Measurements from ENCODE around the gene C1orf146.
"Not testable (repeated sequence)": the region's sequence is repeated elsewhere in the genome, so short reads cannot be mapped to it uniquely, and the experiment has no call there.

C1orf146 gene

DNA sequence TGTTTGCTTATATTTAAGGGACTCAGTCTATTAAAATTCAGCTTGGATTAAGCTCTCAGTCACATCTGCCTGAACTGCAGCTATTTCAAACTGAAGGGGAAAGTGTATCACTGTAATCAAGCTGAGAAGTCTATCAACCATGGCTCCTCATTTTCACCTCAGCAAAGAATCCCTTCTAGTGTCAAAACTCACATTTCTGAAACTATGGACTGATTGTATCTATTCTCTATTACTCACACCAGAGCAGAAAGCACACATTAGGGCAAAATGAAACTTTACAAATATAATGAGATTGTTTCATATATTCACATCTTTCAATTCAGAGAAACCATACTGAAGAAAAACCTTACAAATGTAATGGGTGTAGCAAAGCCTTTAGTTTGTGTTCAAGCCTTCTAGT is 14.6 kb upstream of the C1orf146 start:
- Histone ChIP-seq H3K4me3 (ENCODE audit: low read length in 2 of 2) (no peak overlapping the region), H3K36me3 (ENCODE audit: control insufficient read depth in 2 of 2, insufficient read depth in 2 of 2, low read length in 2 of 2) (no peaks in the 10 kb centered on the region)

DNA sequence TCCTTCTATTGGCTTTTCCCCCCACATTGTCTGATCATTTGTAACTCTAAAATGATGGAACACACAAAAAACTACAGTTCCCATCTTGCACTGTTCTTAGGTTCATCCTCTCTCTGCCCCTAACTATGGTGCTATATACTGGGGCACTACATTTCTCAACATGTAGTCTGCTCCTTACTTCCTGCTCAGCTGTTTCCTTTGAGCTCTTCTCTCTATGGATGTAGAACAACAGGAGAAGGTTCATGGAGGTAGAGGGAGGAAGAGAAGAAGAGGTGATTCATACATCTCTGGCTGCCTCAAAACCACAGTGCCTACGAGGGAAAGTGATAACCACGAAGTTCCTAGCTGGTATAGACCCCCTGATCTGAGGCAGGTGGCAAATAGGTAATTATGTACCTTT is 7.0 kb upstream of the C1orf146 start:
- peaks cover 0 to 1% of the 10 kb centered on the region in 2 donors for H3K9me3 ChIP-seq (ENCODE audit: control insufficient read depth in 2 of 2, low read length in 2 of 2)
- H3K36me3 ChIP-seq (ENCODE audit: control insufficient read depth in 2 of 2, insufficient read depth in 2 of 2, low read length in 2 of 2) = no peaks in the 10 kb centered on the region
- H3K9ac ChIP-seq (ENCODE audit: low read depth in 1 of 2, low read length in 2 of 2) = no peak overlapping the region
- H3K27me3 ChIP-seq (ENCODE audit: control insufficient read depth in 2 of 2, insufficient read depth in 2 of 2, low read length in 2 of 2) = no peaks in the 10 kb centered on the region
- H3K4me3 ChIP-seq (ENCODE audit: low read length in 2 of 2) = no peak overlapping the region
- no peak overlapping the region for H3K27ac ChIP-seq (ENCODE audit: low read depth in 2 of 2, low read length in 2 of 2)
- H3K4me1 ChIP-seq (ENCODE audit: control insufficient read depth in 2 of 2, insufficient read depth in 2 of 2, low read length in 2 of 2) = no peaks in the 10 kb centered on the region

More for the DNA sequence above, 14.6 kb upstream of the C1orf146 start:
- no peaks in the 10 kb centered on the region for H3K27me3 ChIP-seq (ENCODE audit: control insufficient read depth in 2 of 2, insufficient read depth in 2 of 2, low read length in 2 of 2)
- no peak overlapping the region for H3K9ac ChIP-seq (ENCODE audit: low read depth in 1 of 2, low read length in 2 of 2)
- no peaks in the 10 kb centered on the region for H3K4me1 ChIP-seq (ENCODE audit: control insufficient read depth in 2 of 2, insufficient read depth in 2 of 2, low read length in 2 of 2)
- no peak overlapping the region for H3K27ac ChIP-seq (ENCODE audit: low read depth in 2 of 2, low read length in 2 of 2)
- peaks cover 0 to 1% of the 10 kb centered on the region in 2 donors for H3K9me3 ChIP-seq (ENCODE audit: control insufficient read depth in 2 of 2, low read length in 2 of 2)

DNA sequence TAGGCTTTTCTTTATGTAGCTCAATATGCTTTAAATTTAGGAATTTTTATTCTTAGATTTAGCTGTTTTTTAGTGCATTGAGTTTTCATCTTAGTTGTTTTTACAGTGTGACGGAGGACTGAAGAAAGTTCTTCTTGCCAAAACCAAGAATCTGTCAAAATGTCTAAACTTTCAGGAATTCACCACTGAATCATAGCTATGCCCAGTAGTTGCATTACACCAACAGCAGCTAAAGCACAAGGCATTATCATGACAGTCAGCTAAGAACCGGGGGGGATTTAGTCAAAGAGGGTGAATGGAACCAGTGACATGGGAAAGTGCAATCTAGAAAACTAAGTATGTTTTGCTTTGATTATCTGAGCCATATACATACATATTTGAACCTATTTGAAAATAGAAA is 6.5 kb upstream of the C1orf146 start:
- Histone ChIP-seq H3K9me3 (ENCODE audit: control insufficient read depth in 2 of 2, low read length in 2 of 2) (peaks cover 0 to 1% of the 10 kb centered on the region in 2 donors), H3K27ac (ENCODE audit: low read depth in 2 of 2, low read length in 2 of 2) (no peak overlapping the region), H3K36me3 (ENCODE audit: control insufficient read depth in 2 of 2, insufficient read depth in 2 of 2, low read length in 2 of 2) (no peaks in the 10 kb centered on the region), H3K4me1 (ENCODE audit: control insufficient read depth in 2 of 2, insufficient read depth in 2 of 2, low read length in 2 of 2) (no peaks in the 10 kb centered on the region), H3K4me3 (ENCODE audit: low read length in 2 of 2) (no peak overlapping the region), H3K9ac (ENCODE audit: low read depth in 1 of 2, low read length in 2 of 2) (no peak overlapping the region), H3K27me3 (ENCODE audit: control insufficient read depth in 2 of 2, insufficient read depth in 2 of 2, low read length in 2 of 2) (no peaks in the 10 kb centered on the region)

DNA sequence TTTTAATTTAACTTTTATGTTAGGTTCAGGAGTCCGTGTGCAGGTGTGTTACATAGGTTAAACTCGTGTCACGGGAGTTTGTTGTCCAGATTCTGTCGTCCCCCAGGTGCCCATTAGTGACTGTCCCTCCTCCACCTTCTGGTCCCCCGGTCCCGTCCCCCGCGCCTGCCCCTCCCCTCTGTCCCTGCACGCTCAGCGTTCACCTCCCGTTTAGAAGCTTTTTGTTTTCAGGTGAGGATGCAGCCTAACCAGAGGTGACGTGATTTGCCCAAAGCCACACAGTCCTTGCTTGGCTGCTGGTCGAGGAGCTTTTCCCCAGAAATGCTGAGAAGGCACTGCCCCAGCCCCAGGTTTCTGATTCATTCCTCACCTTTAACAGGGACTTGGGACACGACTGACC is 844 bp downstream of the C1orf146 start:
- Histone ChIP-seq H3K9me3 (ENCODE audit: control insufficient read depth in 2 of 2, low read length in 2 of 2) (no peaks in the 10 kb centered on the region), H3K27me3 (ENCODE audit: control insufficient read depth in 2 of 2, insufficient read depth in 2 of 2, low read length in 2 of 2) (no peaks in the 10 kb centered on the region), H3K9ac (ENCODE audit: low read depth in 1 of 2, low read length in 2 of 2) (no peak overlapping the region), H3K4me3 (ENCODE audit: low read length in 2 of 2) (no peak overlapping the region), H3K4me1 (ENCODE audit: control insufficient read depth in 2 of 2, insufficient read depth in 2 of 2, low read length in 2 of 2) (no peaks in the 10 kb centered on the region), H3K27ac (ENCODE audit: low read depth in 2 of 2, low read length in 2 of 2) (no peak overlapping the region), H3K36me3 (ENCODE audit: control insufficient read depth in 2 of 2, insufficient read depth in 2 of 2, low read length in 2 of 2) (no peaks in the 10 kb centered on the region)

DNA sequence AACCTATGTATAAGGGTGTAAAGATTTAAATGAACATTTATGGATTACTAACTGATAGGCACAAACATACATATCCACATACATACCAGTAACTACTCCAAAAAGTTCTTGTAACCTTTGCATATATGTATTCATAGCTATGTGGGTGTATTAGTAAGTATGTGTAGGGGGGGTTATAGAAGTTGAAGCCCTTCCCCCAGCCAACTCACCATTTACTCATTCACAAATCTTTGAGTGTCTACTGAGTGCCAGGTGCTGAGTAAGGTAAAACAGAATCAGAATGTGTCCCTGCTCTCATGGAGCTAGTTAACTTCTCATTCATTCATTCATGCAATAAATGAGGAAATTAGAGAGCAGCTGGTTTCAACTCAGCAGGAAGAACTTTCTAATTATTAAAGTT is 1.3 kb downstream of the C1orf146 start:
- no peaks in the 10 kb centered on the region for H3K9me3 ChIP-seq (ENCODE audit: control insufficient read depth in 2 of 2, low read length in 2 of 2)
- no peaks in the 10 kb centered on the region for H3K4me1 ChIP-seq (ENCODE audit: control insufficient read depth in 2 of 2, insufficient read depth in 2 of 2, low read length in 2 of 2)
- H3K36me3 ChIP-seq (ENCODE audit: control insufficient read depth in 2 of 2, insufficient read depth in 2 of 2, low read length in 2 of 2) = no peaks in the 10 kb centered on the region
- H3K27ac ChIP-seq (ENCODE audit: low read depth in 2 of 2, low read length in 2 of 2) = no peak overlapping the region
- no peak overlapping the region for H3K4me3 ChIP-seq (ENCODE audit: low read length in 2 of 2)
- H3K9ac ChIP-seq (ENCODE audit: low read depth in 1 of 2, low read length in 2 of 2) = no peak overlapping the region
- no peaks in the 10 kb centered on the region for H3K27me3 ChIP-seq (ENCODE audit: control insufficient read depth in 2 of 2, insufficient read depth in 2 of 2, low read length in 2 of 2)

DNA sequence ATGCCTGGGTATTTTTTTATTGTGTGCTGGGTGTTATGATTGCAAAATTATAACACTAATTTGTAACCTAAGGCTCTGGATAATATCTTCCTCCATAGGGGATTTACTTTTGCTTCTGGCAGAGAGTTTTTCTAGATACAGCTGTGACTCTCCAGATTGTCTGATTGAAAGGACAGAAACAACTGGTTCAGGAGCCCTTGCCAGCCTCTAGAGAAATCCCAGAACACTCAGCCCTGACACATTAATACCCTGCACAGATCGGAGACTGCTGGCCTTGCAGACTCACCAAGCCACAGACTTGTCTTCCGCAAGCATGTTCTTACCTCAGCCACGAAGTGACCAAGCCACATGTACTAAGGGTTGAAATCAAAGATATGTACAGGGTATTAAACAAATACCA is 10.7 kb downstream of the C1orf146 start:
- Histone ChIP-seq H3K4me3 (ENCODE audit: low read length in 2 of 2) (no peak overlapping the region), H3K9ac (ENCODE audit: low read depth in 1 of 2, low read length in 2 of 2) (no peak overlapping the region), H3K4me1 (ENCODE audit: control insufficient read depth in 2 of 2, insufficient read depth in 2 of 2, low read length in 2 of 2) (no peaks in the 10 kb centered on the region), H3K9me3 (ENCODE audit: control insufficient read depth in 2 of 2, low read length in 2 of 2) (no peaks in the 10 kb centered on the region), H3K36me3 (ENCODE audit: control insufficient read depth in 2 of 2, insufficient read depth in 2 of 2, low read length in 2 of 2) (no peaks in the 10 kb centered on the region), H3K27ac (ENCODE audit: low read depth in 2 of 2, low read length in 2 of 2) (no peak overlapping the region), H3K27me3 (ENCODE audit: control insufficient read depth in 2 of 2, insufficient read depth in 2 of 2, low read length in 2 of 2) (no peaks in the 10 kb centered on the region)

DNA sequence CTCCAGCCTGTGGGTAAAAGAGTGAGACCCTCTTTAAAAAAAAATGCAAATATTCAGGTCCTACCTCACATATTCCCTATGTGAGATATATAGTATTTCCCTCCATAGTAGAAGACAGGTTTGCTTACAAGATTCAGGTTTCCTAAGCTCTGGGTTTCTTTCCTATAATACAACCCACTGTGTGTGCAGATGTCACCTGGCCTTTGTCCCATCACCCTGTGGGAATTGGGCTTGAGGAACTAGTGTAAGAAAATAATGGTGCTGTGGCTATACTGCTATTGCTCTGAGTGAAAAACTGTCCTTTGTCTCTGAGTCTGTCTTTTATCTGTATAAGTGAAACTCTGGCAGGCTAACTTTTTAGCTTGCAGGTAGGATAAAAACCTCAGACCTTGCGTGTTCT is 13.0 kb downstream of the C1orf146 start:
- H3K4me1 ChIP-seq (ENCODE audit: control insufficient read depth in 2 of 2, insufficient read depth in 2 of 2, low read length in 2 of 2) = no peaks in the 10 kb centered on the region
- no peaks in the 10 kb centered on the region for H3K36me3 ChIP-seq (ENCODE audit: control insufficient read depth in 2 of 2, insufficient read depth in 2 of 2, low read length in 2 of 2)
- no peaks in the 10 kb centered on the region for H3K9me3 ChIP-seq (ENCODE audit: control insufficient read depth in 2 of 2, low read length in 2 of 2)
- H3K4me3 ChIP-seq (ENCODE audit: low read length in 2 of 2) = no peak overlapping the region
- H3K27me3 ChIP-seq (ENCODE audit: control insufficient read depth in 2 of 2, insufficient read depth in 2 of 2, low read length in 2 of 2) = no peaks in the 10 kb centered on the region
- H3K27ac ChIP-seq (ENCODE audit: low read depth in 2 of 2, low read length in 2 of 2) = no peak overlapping the region
- H3K9ac ChIP-seq (ENCODE audit: low read depth in 1 of 2, low read length in 2 of 2) = no peak overlapping the region

DNA sequence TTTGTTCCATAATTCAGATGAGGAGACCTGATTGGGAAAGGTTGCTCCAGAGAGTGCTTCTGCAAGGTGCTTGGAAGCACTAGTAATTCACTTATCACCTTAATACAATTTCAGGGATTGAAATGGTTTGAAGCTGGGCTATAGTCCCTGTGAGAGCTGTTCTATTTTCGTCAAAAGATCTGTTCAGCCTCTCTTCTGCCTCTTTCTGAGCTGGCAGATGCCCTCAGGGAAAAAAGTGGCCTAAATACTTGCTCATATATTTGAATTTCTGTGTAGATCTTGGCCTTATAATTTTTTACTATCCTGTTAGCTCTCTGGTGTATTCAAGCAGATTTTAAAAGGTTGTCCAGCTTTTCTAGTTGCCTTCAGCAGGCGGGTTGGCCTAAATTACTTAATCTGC is 22.3 kb downstream of the C1orf146 start:
- Histone ChIP-seq H3K9me3 (ENCODE audit: control insufficient read depth in 2 of 2, low read length in 2 of 2) (no peaks in the 10 kb centered on the region), H3K4me1 (ENCODE audit: control insufficient read depth in 2 of 2, insufficient read depth in 2 of 2, low read length in 2 of 2) (no peaks in the 10 kb centered on the region), H3K36me3 (ENCODE audit: control insufficient read depth in 2 of 2, insufficient read depth in 2 of 2, low read length in 2 of 2) (no peaks in the 10 kb centered on the region), H3K27me3 (ENCODE audit: control insufficient read depth in 2 of 2, insufficient read depth in 2 of 2, low read length in 2 of 2) (no peaks in the 10 kb centered on the region), H3K27ac (ENCODE audit: low read depth in 2 of 2, low read length in 2 of 2) (no peak overlapping the region), H3K9ac (ENCODE audit: low read depth in 1 of 2, low read length in 2 of 2) (no peak overlapping the region), H3K4me3 (ENCODE audit: low read length in 2 of 2) (no peak overlapping the region)

DNA sequence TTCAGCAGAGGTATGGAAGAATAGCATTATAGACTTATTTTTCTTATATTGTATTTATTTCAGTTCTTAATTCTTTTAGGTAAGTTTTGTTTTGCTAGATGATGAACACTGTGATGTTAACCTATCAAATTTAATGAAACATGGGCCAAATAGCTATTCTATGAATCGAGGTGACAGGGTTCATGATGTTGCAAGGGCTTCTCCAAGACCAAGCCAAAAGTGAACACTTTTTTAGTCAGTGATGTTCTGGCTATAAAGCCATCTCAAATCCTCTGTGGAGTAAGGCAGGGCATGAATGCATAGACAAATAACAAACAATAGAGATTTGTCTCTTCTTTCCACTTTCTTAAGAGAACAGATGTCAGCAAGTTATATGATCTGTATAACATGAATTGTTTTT is 26.7 kb downstream of the C1orf146 start:
- Histone ChIP-seq H3K27ac (ENCODE audit: low read depth in 2 of 2, low read length in 2 of 2) (no peak overlapping the region), H3K27me3 (ENCODE audit: control insufficient read depth in 2 of 2, insufficient read depth in 2 of 2, low read length in 2 of 2) (no peaks in the 10 kb centered on the region), H3K4me3 (ENCODE audit: low read length in 2 of 2) (no peak overlapping the region), H3K9ac (ENCODE audit: low read depth in 1 of 2, low read length in 2 of 2) (no peak overlapping the region), H3K9me3 (ENCODE audit: control insufficient read depth in 2 of 2, low read length in 2 of 2) (no peaks in the 10 kb centered on the region), H3K4me1 (ENCODE audit: control insufficient read depth in 2 of 2, insufficient read depth in 2 of 2, low read length in 2 of 2) (no peaks in the 10 kb centered on the region), H3K36me3 (ENCODE audit: control insufficient read depth in 2 of 2, insufficient read depth in 2 of 2, low read length in 2 of 2) (peaks cover 0 to 3% of the 10 kb centered on the region in 2 donors)

DNA sequence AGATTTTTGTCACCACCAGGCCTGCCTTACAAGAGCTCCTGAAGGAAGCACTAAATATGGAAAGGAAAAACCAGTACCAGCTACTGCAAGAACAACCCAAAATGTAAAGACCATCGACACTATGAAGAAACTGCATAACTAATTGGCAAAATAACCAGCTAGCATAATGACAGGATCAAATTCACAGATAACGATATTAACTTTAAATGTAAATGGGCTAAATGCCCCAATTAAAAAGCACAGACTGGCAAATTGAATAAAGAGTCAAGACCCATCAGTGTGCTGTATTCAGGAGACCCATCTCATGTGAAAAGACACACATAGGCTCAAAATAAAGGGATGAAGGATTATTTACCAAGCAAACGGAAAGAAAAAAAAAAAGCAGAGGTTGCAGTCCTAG is 37.0 kb downstream of the C1orf146 start:
- H3K9me3 ChIP-seq (ENCODE audit: control insufficient read depth in 2 of 2, low read length in 2 of 2); H3K4me1 ChIP-seq (ENCODE audit: control insufficient read depth in 2 of 2, insufficient read depth in 2 of 2, low read length in 2 of 2); H3K27ac ChIP-seq (ENCODE audit: low read depth in 2 of 2, low read length in 2 of 2); H3K4me3 ChIP-seq (ENCODE audit: low read length in 2 of 2); H3K27me3 ChIP-seq (ENCODE audit: control insufficient read depth in 2 of 2, insufficient read depth in 2 of 2, low read length in 2 of 2); H3K9ac ChIP-seq (ENCODE audit: low read depth in 1 of 2, low read length in 2 of 2): not testable (repeated sequence)
- peaks cover 0 to 11% of the 10 kb centered on the region in 2 donors for H3K36me3 ChIP-seq (ENCODE audit: control insufficient read depth in 2 of 2, insufficient read depth in 2 of 2, low read length in 2 of 2)

DNA sequence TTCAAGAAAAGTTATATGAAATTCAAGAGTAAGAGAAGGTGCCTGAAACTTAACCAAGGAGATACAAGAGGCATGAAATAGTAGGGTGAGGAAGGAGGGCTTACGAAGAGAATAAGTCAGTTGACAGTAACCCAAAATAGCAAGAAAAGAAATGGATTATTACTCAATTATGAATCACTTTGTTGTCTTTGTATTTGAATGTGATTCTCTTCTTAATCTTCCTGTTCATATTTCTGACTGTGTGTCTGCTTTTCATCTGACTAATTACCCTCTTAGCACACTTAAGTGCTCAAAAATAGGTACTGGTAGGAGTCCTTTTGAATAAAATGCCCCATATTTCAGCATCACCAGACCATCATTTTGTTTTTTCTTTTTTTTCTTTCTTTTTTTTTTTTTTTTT is 41.6 kb downstream of the C1orf146 start:
- Histone ChIP-seq H3K36me3 (ENCODE audit: control insufficient read depth in 2 of 2, insufficient read depth in 2 of 2, low read length in 2 of 2) (peaks cover 6 to 16% of the 10 kb centered on the region in 2 donors), H3K27ac (ENCODE audit: low read depth in 2 of 2, low read length in 2 of 2) (no peak overlapping the region), H3K9me3 (ENCODE audit: control insufficient read depth in 2 of 2, low read length in 2 of 2) (no peaks in the 10 kb centered on the region), H3K9ac (ENCODE audit: low read depth in 1 of 2, low read length in 2 of 2) (no peak overlapping the region), H3K4me3 (ENCODE audit: low read length in 2 of 2) (no peak overlapping the region), H3K4me1 (ENCODE audit: control insufficient read depth in 2 of 2, insufficient read depth in 2 of 2, low read length in 2 of 2) (no peaks in the 10 kb centered on the region), H3K27me3 (ENCODE audit: control insufficient read depth in 2 of 2, insufficient read depth in 2 of 2, low read length in 2 of 2) (no peaks in the 10 kb centered on the region)
